NCI-H2171 (cell line): ENCODE results near the gene NUP160.
"Not testable (repeated sequence)": the region's sequence is repeated elsewhere in the genome, so short reads cannot be mapped to it uniquely, and the experiment has no call there.

Source experiments
- DNase-seq: peaks from one replicate; lab custom pipeline; 2025; lab: John Stamatoyannopoulos, UW

NUP160 gene

DNA sequence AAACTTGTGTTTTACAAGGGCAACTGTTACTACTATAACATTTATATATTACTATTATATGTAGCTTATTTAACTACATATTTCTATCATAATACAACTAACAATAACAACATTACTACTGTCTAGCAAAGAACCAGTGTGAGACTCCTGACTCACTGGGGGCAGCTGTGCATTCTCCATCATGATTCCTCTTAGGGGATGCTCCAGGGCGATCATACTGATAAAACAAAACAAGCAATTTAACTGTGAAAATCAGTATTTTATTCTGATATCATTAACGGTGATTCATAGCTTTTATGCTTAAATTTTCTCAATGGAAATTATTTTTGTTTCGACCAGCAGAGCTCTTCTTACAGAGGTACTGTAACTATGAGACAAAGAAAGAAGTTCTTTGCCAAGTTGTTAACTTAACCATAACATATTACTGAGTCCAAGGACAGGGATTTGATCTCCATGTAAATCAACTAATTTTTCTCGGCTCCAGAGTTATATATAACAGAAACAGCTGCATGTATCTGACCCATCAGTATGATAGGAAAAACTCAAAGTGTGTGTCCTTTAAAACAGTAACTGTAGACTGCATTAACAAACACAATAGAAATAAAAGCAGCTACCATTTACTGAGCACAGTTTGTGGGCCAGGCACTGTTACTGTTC is 56.2 kb downstream of the NUP160 start:
- no peak for DNase-seq

DNA sequence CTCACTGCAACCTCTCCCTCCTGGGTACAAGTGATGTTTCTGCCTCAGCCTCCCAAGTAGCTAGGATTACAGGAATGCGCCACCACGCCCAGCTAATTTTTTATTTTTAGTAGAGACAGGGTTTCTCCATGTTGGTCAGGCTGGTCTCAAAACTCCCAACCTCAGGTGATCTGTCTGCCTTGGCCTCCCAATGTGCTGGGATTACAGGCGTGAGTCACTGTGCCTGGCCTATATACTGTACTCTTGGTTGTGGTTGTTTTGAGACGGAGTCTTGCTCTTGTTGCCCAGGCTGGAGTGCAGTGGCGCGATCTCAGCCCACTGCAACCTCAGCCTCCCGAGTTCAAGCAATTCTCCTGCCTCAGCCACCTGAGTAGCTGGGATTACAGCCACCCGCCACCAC is 58.1 kb downstream of the NUP160 start:
- DNase-seq: not testable (repeated sequence)

DNA sequence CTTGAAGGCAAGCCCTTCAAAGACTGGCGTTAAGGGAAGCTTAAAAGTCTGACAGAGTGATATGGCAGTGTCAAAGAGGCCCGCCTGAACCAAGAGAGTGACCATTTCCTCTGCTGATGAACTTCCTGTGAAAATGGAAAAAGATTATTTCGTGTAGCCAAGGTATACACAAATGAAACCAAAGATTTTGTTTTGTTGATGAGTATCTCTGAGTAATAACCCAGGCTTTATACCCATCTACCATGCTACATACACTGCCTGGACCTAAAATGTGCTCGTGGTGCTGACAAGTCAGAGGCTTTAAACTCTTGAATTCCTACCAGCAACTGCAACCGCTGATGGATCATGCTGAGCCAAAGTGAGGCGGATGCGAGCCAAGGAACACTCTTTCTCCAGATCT is 60.0 kb downstream of the NUP160 start:
- no peak for DNase-seq

DNA sequence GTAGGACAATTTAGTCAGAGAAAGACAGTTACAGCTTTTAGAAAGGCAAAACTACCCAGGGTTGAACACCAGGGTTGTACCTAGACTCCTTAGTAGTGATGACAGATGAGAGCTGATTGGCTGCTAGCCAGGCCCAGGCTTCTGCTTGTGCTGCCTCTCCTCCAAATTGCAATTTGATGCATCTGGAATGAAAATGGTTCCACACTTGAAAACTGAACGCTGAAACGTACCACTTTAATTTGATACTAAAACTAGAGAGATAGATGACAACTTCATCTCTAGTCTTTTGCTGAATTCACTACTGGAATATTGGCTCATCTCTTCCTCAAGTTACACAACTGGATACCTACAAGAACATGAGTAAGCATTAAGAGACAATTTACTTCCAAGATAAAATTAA is 61.8 kb downstream of the NUP160 start:
- DNase-seq: peak; percentile 50

DNA sequence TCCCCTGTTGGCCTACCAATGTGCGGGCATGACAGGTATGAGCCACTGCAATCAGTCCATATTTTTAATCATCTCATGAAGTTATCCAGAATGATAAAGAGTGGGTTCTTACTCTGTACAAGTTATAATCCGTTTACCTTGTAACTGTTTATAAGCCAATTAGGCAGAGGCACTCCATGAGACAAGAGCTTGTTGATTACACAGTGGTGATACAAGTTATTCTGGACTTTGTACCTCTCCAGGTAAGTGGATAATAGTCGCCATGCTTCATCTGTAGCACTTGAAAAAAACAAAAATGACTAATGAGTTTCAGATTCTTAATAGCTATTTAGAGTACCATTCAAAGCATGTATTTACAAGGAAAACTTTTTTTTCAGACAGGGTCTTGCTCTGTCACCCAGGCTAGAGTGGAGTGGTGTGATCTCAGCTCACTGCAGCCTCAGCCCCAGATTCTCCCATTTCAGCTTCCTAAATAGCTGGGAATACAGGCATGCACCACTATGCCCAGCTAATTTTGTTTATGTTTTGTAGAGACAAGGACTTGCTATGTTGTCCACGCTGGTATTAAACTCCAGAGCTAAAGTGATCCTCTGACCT is 63.3 kb downstream of the NUP160 start:
- DNase-seq: no peak

DNA sequence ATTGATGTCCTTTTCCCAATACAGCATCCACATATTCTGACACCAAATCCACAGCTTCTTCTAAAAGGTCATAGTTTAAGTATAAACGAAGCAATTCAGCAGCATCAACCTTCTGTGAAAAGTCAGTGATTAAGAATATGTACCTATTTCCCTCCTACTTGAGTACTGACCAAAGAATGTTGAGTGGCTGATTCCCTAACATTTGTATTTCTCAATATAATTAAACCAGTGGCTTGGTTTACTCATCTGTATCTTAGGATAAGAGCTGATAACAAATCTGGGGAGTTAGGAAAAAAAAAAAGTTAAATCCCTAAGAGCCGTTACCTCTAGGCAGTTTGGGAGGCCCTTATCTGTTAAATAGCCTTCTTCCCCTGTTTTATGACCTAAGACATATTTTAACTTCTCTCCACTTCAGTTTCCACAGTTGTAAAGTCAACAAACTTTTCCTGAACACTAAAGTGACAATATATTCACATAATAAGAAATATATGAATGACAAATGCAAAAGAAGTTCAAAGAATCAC is 65.0 kb downstream of the NUP160 start:
- DNase-seq: no peak

DNA sequence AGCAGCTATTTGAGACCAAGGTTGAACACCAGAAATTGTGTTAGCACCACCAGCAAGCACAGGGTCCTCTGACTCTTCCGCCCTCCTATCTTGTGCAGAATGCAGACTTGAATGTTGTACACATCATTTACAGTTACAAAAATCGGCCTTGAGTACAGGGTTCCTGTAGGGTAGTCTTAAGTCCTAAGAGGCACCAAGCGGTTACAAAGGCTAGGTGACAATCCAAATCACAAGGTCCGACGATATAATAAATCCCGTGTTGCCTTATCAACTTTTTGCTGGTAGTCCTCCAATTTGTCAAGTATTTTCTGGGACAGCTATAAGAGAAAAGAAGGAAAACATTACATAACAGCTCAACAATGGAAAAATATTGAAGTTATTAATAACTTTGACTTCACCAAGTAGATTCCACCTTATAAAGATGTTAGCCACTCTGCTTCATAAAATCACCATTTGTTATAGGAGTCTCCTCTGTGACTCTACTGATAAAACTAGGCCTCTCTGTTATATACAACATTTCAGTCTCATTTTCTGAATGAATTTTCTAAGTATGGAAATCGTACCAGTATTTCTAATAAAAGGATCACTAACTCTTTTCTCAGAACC is 69.2 kb downstream of the NUP160 start:
- DNase-seq: no peak

DNA sequence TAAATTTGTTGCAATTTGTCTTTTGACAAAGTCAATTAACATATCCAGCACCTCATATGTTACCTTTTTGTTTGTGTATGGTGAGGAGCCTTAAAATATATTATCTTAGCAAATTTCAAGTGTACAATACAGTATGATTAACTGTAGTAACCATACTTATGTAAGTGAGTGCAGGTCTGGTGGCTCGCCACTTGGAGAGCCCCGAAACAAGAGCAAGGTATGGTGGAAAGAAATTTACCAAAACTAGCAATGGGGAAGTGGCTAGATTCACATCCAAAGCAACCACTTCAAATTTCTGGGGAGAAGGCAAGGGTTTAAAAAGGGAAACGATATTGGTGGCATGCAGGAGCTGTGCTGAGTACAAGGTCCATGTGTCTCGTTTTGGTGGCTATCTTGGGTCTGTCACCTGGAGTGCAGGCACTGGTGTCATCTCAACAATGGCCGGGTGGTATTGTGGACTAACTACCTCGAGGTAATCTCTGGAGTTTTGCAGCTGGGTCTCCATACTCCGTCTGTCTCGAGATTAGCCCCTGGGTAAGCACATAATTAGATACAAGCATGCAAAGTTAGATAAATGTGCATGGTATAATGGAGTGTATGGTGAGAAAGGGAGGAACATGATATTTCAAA is 72.8 kb downstream of the NUP160 start:
- DNase-seq: no peak

DNA sequence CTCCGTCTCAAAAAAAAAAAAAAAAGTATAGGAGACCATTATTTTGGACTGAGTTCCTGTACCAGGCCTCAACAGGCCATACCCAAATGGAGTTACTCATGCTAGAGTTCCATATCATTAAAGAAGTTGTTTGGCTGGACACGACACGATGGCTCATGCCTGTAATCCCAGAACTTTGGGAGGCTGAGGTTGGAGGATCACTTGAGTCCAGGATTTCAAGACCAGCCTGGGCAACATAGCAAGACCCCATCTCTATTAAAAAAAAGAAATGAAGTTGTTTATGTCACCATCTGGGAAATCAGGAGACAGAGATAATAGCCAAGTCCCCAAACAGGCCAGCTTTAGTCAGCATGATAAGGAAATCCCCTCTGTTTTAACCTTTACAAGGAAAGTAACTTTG is 74.3 kb downstream of the NUP160 start:
- DNase-seq: no peak

DNA sequence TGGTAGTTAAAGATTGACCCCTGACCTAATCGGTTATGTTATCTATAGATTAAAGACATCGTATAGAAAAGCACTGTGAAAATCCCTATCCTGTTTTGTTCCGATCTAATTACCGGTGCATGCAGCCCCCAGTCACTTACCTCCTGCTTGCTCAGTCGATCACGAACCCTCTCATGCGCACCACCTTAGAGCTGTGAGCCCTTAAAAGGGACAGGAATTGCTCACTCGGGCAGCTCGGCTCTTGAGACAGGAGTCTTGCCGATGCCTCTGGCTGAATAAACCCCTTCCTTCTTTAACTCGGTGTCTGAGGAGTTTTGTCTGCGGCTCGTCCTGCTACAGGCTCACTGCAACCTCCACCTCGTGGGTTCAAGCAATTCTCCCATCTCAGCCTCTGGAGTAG is 78.6 kb downstream of the NUP160 start:
- DNase-seq: not testable (repeated sequence)

DNA sequence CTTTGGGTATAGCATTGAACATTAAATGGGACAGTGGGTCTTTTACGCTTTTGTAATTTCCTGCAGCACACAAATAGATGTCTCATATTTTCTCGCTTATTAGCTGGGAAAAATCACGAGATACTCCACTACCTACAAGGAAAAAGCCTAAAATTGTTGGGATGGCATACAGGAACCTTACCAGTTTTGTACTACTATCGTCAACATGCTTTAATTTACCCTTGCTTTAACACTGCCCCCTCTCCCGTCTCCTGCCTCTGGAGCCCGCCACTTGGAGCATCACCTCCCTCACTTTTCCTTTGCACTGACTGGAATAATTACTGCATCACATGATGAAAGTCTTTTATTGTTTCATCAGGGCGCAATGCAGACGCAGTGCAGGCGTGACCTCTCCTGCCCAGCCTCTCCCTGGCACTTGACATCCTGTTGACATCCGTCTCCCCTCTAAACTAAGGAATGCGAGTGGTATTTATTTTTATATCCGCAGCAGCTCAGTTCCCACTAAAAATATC is 80.0 kb downstream of the NUP160 start:
- peak; percentile 73 for DNase-seq

DNA sequence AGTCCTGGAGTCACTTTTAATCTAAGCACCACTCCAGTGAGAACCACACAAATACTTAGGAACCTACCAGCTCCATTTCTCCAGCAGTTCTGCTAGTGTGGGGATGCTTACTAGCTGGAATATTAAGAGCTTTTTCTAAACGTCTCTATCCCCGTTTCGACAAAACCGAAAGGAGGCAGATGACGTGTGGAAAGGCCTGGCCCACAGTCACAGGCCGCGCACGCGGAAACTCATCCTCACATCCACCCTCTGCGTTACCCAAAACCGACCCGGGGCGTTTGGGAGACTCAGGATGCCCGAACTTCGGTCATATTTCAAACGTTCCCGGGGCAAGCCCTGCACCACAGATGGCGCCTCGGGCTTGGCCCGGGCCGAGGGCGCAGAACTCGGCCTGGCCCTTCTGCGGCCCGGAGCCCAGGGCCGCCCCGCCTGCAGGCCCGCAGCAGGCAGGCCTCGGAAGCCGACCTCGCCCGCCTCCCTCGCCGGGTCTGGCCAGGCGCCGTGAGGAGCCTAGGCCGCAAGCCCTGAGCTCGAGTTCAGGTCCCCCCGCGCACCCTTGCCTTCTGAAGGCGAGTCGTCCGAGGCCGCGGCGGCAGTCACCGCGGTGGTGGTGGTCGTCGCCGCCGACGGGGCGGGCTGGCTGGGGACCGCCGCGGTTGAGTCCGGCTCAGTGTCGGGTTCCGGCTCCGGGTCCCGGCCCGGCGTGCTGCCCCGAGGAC is 81.5 kb downstream of the NUP160 start:
- DNase-seq: peak; percentile 55

DNA sequence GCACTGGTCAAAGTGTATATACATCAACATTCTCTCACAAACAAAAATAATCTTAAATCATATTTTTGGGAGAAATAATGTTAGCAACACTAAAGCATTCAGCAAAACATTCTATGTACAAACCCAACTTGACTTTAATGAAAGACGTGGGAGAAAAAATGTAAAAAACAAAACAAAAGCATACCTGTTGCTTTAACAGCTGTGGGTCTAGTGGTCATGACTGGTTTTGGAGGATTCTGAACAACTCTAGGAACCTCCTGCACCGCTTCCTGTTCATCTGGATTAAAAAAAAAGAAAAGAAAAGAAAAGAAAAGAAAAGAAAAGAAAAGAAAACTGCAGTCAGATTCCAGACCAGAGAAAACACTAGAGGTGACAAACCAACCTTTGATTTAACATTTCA is 83.1 kb downstream of the NUP160 start:
- DNase-seq: no peak

DNA sequence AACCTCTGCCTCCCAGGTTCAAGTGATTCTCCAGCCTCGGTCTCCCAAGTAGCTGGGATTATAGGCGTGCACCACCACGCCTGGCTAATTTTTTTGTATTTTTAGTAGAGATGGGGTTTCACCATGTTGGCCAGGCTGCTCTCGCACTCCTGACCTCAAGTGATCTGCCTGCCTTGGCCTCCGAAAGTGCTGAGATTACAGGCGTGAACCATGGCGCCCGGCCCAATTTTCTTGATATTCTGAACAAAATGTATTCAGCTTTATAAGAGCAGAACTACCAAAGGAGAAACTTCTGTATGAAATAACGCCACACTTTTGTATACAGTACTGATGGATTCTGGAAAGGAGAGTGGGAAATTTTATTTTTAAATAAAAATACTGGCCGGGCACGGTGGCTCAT is 88.9 kb downstream of the NUP160 start:
- not testable (repeated sequence) for DNase-seq

DNA sequence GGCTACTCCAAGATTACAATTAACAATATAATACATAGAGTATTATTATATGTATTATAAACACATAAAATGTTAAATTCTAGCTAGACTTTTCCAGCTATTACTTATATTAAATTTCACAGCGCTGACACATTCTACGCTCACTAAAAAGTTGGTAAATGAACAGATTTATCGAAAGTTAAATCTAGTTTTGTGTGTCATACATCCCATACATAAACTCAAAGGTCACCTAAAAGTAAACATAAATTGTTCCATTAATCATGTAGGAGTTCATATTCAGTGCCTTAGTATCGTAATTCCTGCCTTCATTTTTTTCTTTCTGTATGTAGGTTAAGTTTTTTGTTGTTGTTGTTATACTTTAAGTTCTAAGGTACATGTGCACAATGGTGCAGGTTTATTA is 91.9 kb downstream of the NUP160 start:
- DNase-seq: no peak

DNA sequence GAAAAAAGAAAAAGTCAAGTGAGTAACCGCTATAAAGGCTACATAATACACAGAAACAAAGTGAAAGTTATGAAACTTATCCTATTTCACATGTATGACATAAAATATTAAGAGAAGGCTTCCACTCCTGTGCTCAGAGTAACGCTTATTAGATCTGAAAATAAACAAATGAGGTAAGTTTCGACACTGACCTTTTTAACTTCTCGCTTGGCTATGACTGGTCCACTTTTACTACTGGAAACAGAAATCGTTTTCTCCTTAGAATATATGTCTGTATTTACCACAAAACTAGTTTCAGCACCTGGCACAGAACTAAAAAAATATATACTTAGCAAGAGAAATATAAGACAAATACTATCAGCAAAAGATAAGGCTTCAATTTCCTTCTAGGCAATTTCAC is 97.4 kb downstream of the NUP160 start:
- DNase-seq: no peak

DNA sequence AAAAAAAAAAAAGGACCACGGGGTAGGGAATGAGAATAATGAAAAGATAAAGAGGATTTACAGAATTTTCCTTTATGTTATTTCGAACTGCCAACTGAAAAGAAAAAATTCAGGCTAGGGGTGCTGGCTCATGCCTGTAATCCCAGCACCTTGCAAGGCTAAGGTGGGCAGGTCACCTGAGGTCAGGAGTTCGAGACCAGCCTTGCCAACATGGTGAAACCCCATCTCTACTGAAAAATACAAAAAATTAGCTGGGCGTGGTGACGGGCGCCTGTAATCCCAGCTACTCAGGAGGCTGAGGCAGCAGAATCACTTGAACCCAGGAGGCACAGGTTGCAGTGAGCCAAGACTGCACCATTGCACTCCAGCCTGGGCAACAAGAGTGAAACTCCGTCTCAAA is 105.7 kb downstream of the NUP160 start:
- not testable (repeated sequence) for DNase-seq

DNA sequence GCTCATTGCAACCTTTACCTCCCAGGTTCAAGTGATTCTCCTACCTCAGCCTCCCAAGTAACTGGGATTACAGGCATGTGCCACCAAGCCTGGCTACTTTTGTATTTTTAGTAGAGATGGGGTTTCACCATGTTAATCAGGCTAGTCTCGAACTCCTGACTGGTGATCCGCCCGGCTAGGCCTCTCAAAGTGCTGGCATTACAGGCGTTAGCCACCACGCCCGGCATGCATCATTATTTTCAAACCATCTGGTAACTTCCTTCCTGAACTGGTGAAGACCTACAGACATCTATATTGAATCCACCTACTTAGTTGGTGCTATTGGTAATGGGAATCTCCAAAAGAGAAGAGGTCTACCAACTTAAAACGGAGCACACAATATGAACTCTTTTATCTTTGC is 110.3 kb downstream of the NUP160 start:
- not testable (repeated sequence) for DNase-seq

DNA sequence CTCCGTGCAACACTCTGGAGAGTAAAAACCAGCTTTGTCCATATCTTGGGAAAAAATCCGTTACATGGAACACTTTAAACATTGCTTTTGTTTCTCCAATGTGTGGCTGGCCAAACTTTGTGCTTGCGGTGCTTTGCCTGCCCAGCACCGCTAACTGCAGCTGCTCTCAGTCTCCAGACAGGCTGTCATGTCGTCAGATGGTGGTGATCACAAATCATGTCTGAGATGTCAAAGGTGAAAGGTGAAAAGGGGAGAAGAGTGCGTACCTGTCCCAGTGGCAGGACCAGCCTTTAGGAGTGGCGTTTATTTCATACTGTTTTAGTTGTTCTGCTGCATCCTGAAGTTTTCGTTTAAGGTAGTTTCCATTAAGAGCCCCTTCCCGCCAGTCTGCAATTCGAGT is 115.9 kb downstream of the NUP160 start:
- DNase-seq: no peak

DNA sequence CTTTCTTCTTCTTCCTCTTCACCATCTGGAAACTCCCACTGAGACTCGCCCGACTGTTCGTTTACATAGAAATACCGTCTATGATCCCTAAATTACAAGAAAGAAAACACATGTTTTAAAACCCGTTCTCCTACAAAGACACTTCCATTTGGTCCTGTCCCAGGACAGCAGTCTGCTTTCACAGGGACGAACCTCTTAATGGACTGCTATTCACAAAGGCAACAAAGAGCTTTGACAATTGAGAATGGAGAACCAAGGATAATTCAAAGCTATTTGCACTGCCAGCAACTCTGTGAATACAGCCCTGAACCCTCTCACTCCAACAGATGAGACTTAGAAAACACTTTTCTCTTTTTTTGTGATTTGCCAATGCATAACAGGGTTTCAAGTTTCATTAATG is 116.7 kb downstream of the NUP160 start:
- no peak for DNase-seq
